Osteoblast (primary cell): ENCODE measurements around the gene PURB. TPM values are rescaled to one million over a fixed set of nuclear protein-coding genes. Genes with fewer than 3 reads are reported as not detected.
A peak's percentile ranks its signal among the peaks of the same experiment; 100 is the strongest.

Experiments
- DNase-seq: peaks from one replicate; pipeline ENCODE4 v3.0.0; 2011; ENCODE audit warnings: low spot score, mixed read lengths; ENCODE audit not compliant: insufficient read length; ENCODE audit errors: missing footprints
- H2AFZ ChIP-seq: 2 replicates; pipeline ENCODE4 v1.6.0; 2011; ENCODE audit warnings: mild to moderate bottlenecking, low read length
- H3K27ac ChIP-seq: 2 replicates; pipeline ENCODE4 v1.5.1; 2011; ENCODE audit warnings: mild to moderate bottlenecking, low read depth, low read length, moderate library complexity
- H3K27me3 ChIP-seq: 2 replicates; pipeline ENCODE4 v1.6.0; 2012; ENCODE audit warnings: mild to moderate bottlenecking, control low read depth, inconsistent platforms, low read length, moderate library complexity; ENCODE audit not compliant: insufficient read depth
- H3K36me3 ChIP-seq: 2 replicates; pipeline ENCODE4 v1.5.1; 2011; ENCODE audit warnings: mild to moderate bottlenecking, low read length, control low read depth, moderate library complexity; ENCODE audit not compliant: insufficient read depth
- H3K4me1 ChIP-seq: 2 replicates; pipeline ENCODE4 v1.5.1; 2011; ENCODE audit warnings: mild to moderate bottlenecking, low read length, control low read depth, moderate library complexity; ENCODE audit not compliant: insufficient read depth
- H3K4me2 ChIP-seq: 2 replicates; pipeline ENCODE4 v1.6.0; 2011; ENCODE audit warnings: mild to moderate bottlenecking, low read length; ENCODE audit not compliant: insufficient read depth
- H3K4me3 ChIP-seq: fragments of 200-600 bp; sonication (generic); 3 replicates; pipeline ENCODE4 v1.5.1; 2012; ENCODE audit warnings: mild to moderate bottlenecking, low read length, inconsistent platforms; ENCODE audit not compliant: insufficient read depth
- H3K79me2 ChIP-seq: 2 replicates; pipeline ENCODE4 v1.6.0; 2012; ENCODE audit warnings: mild to moderate bottlenecking, low read length, control low read depth, inconsistent platforms; ENCODE audit not compliant: insufficient read depth
- H3K9me3 ChIP-seq: 2 replicates; pipeline ENCODE4 v1.5.1; 2011; ENCODE audit warnings: low read depth, low read length, control low read depth
- H4K20me1 ChIP-seq: 2 replicates; pipeline ENCODE4 v1.6.0; 2012; ENCODE audit warnings: mild to moderate bottlenecking, low read length, control low read depth; ENCODE audit not compliant: insufficient read depth
- CTCF ChIP-seq: IDR thresholded peaks from 2 replicates; pipeline ENCODE4 v1.5.1; 2011; ENCODE audit warnings: mild to moderate bottlenecking, low read depth, low read length, moderate library complexity; ENCODE audit errors: extremely low read depth
- total RNA-seq: library from RNA; depleted of rRNA; stranded (reverse); fragments of >200 nt; gene quantifications from 2 replicates; pipeline ENCODE4 v1.2.3, GENCODE V29; 2012

Gene PURB
- total RNA-seq, 1 donor = 22.8 TPM

GRCh38 chr7:44858161-44858560 is 27.2 kb downstream of the PURB start:
- H3K36me3 ChIP-seq = no peaks in the 10 kb centered on the region
- no peak overlapping the region for H3K4me3 ChIP-seq
- no peaks in the 10 kb centered on the region for H3K9me3 ChIP-seq
- no peak overlapping the region for H3K4me2 ChIP-seq
- H4K20me1 ChIP-seq = no peaks in the 10 kb centered on the region
- H3K4me1 ChIP-seq = peaks cover 13% of the 10 kb centered on the region
- no peak for DNase-seq
- no peaks in the 10 kb centered on the region for H3K79me2 ChIP-seq
- no peak overlapping the region for H2AFZ ChIP-seq
- peak; percentile 20 for TF ChIP-seq CTCF
- no peak overlapping the region for H3K27ac ChIP-seq
- H3K27me3 ChIP-seq = no peaks in the 10 kb centered on the region

GRCh38 chr7:44854644-44855364 is 30.5 kb downstream of the PURB start:
- Histone ChIP-seq H3K4me1 (peaks cover 19% of the 10 kb centered on the region), H3K27me3 (no peaks in the 10 kb centered on the region), H3K27ac (no peak overlapping the region), H3K4me3 (no peak overlapping the region), H4K20me1 (no peaks in the 10 kb centered on the region), H2AFZ (no peak overlapping the region), H3K36me3 (no peaks in the 10 kb centered on the region), H3K79me2 (no peaks in the 10 kb centered on the region), H3K4me2 (no peak overlapping the region), H3K9me3 (no peaks in the 10 kb centered on the region)
- DNase-seq = no peak
- TF ChIP-seq CTCF = no peak

DNA sequence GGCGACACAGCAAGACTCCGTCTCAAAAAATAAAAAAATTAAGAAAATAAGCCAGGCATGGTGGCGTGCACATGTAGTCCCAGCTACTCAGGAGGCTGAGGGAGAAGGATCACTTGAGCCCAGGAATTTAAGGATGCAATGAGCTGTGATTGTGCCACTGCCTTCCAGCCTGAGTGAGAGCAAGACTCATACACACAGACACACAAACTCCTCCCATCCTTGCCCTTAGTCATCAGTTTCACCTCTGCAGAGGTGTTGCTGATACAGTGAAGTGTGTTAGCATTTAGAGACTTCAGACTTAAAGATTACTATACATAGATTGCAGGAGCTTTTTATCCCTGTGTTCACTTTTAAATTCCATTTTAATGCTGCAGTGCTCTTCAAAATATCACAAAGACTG is 31.9 kb downstream of the PURB start:
- H3K27ac ChIP-seq = no peak overlapping the region
- no peak for DNase-seq
- no peaks in the 10 kb centered on the region for H3K9me3 ChIP-seq
- no peaks in the 10 kb centered on the region for H4K20me1 ChIP-seq
- H2AFZ ChIP-seq = no peak overlapping the region
- no peak overlapping the region for H3K4me2 ChIP-seq
- H3K79me2 ChIP-seq = no peaks in the 10 kb centered on the region
- no peak for TF ChIP-seq CTCF
- no peak overlapping the region for H3K4me3 ChIP-seq
- no peaks in the 10 kb centered on the region for H3K27me3 ChIP-seq
- peaks cover 28% of the 10 kb centered on the region for H3K4me1 ChIP-seq
- no peaks in the 10 kb centered on the region for H3K36me3 ChIP-seq

DNA sequence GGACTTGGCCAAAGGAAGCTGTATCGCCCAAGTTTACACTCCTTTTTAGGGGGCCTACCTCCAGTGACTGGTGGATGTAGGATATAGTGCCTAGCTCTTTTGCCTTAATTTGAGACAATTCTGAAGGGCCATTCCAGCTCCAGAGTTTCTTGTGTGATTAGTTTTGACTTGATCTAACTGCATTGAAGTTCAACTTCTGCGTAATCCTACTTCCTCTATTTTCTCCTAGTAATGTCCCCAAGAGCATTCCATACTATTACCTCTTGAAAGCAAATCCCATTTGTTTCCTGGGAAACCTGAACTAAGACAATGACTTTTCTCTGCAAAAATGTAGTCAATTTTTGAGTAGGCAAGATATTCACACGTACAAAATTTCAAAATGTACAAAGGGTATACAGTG is 32.7 kb downstream of the PURB start:
- no peak for TF ChIP-seq CTCF
- Histone ChIP-seq H3K9me3 (no peaks in the 10 kb centered on the region), H3K27me3 (no peaks in the 10 kb centered on the region), H2AFZ (no peak overlapping the region), H3K4me2 (no peak overlapping the region), H3K27ac (no peak overlapping the region), H3K36me3 (no peaks in the 10 kb centered on the region), H4K20me1 (no peaks in the 10 kb centered on the region), H3K4me1 (peaks cover 28% of the 10 kb centered on the region), H3K79me2 (no peaks in the 10 kb centered on the region), H3K4me3 (no peak overlapping the region)
- no peak for DNase-seq
